ENCODE measurements around the gene HS6ST2. TPM values are rescaled to one million over a fixed set of nuclear protein-coding genes. Genes with fewer than 3 reads are reported as not detected.

The HS6ST2 gene
- total and polyA plus RNA-seq, 9 of the 15 experiments (the other 6 are each of a cell fraction or from before 2014, with no cell fraction given), result not detected

DNA sequence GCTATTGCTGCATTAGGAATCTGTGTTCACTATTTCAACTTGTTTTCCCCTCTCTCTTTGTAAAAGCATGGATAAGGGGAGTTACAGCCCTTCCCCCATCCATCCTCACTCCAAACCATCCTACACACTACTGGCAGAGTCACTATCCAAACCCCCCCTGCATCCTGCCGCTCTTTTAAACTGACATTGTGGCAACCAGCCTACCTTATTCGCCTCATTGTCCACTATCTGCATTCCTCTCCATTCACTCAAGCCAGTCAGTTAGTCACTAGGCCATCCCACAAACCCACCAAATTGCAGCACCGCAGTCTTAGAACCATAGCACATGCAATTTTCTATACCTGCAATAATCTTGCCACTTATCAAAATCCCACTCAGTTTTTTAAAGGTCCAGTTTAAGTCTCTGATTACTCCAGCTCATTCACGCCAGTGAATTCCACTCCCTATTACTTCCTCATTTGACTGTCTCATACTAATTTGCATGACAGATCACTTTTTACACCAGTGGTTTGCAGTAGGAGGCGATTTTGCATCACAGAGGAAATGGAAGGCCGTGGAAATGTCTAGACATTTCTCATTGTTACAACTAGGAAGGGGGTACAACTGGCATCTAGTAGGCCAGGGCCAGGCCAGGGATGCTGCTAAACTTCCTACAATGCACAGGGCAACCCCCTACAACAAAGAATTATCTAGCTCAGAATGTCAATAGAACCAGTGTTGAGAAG lies 181.8 kb downstream of the HS6ST2 start (continued):
- TF ChIP-seq U2AF2 (optimal IDR thresholded peaks at IDR 0.05; ENCODE audit: low read depth, low read length) (no peak), MAFG (tag; conservative IDR thresholded peaks at IDR 0.05) (no peak), NEUROD1 (IDR thresholded peaks at IDR 0.05; ENCODE audit: borderline replicate concordance, low read depth, low read length, partially characterized antibody) (no peak), ETV5 (CRISPR knock-in tag; IDR thresholded peaks at IDR 0.05; ENCODE audit: low read depth) (no peak)
- TF ChIP-seq, protein P1, sequence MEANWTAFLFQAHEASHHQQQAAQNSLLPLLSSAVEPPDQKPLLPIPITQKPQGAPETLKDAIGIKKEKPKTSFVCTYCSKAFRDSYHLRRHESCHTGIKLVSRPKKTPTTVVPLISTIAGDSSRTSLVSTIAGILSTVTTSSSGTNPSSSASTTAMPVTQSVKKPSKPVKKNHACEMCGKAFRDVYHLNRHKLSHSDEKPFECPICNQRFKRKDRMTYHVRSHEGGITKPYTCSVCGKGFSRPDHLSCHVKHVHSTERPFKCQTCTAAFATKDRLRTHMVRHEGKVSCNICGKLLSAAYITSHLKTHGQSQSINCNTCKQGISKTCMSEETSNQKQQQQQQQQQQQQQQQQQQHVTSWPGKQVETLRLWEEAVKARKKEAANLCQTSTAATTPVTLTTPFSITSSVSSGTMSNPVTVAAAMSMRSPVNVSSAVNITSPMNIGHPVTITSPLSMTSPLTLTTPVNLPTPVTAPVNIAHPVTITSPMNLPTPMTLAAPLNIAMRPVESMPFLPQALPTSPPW (CRISPR knock-in tag; IDR thresholded peaks at IDR 0.05), result no peak

DNA sequence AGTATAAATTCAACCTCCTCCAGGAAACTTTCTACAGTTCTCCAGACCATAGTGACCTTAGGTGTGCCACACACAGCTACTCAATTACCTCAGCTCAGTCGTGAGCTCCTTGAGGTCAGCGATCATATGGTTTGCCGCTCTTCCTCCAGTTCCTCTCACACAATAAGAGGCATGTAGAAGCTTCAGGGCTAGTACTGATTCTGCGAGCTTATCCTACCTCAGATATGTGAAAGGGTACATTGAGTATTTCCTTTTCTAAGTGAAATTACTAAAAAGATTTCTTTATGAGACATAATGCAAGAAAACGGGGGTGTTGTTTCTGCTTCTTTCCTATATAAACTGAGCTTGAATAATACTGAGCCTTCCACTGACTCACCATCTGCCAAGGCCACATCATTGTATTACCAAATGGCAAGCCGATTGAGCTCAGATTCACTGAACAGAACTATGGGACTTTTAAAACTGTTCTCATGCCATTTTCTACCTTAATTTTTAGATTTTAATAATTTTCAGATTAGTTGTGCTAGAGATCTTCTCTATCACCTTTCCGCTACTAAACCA lies 183.1 kb downstream of the HS6ST2 start:
- DNase-seq (ENCODE audit: extremely low read depth in 1 of 4, low spot score in 3 of 4) (no peak), FAIRE-seq (no peak), ATAC-seq (no peak)
- no TSS peak for BruUV-seq (replicated peaks)
- CTCF ChIA-PET (ENCODE audit: low intra/inter-chr PET ratio), result no interaction called here
- Histone ChIP-seq H2AFZ (ENCODE audit: low read depth, low read length) (no peak overlapping the region), H3K4me1 (replicated peaks in 1 of 2; ENCODE audit: control insufficient read depth in 2 of 2, insufficient read depth in 2 of 2, low read length in 2 of 2) (no peaks in the 10 kb centered on the region), H4K20me1 (replicated peaks; ENCODE audit: control insufficient read depth, insufficient read depth, low read length) (no peaks in the 10 kb centered on the region), H3K36me3 (ENCODE audit: control insufficient read depth, insufficient read depth, low read length) (no peaks in the 10 kb centered on the region), H3K4me2 (ENCODE audit: insufficient read depth, low read length) (no peak overlapping the region), H3K79me2 (ENCODE audit: control insufficient read depth, insufficient read depth, low read length) (no peaks in the 10 kb centered on the region), H3K4me3 (no peak overlapping the region), H3K27ac (ENCODE audit: extremely low read depth, low read depth, low read length) (no peak overlapping the region), H3K9me1 (ENCODE audit: control insufficient read depth, insufficient read depth, low read length) (no peaks in the 10 kb centered on the region), H3K9ac (ENCODE audit: insufficient read depth in 1 of 2, low read depth in 2 of 2, low read length in 2 of 2) (no peak overlapping the region), H3K9me3 (replicated peaks; ENCODE audit: control insufficient read depth, insufficient read depth, low read depth, low read length) (no peaks in the 10 kb centered on the region), H3K27me3 (ENCODE audit: control insufficient read depth in 2 of 2, insufficient read depth in 2 of 2, low read length in 2 of 2) (no peaks in the 10 kb centered on the region)
- in situ Hi-C loops (cut with MboI), result no loop called here
- WGBS (ENCODE audit: insufficient coverage, low coverage, missing lambda C conversion rate), result 3% methylated on average over 7 of the region's 7 CpGs
- intact Hi-C loops (cut with micrococcal nuclease), result no loop called here
- no peak for TF ChIP-seq ZNF785 (CRISPR knock-in tag; IDR thresholded peaks at IDR 0.05)
- POLR2A ChIA-PET, result interaction anchor here (0.8 kb wide), 1 partner anchor 21 kb away, joined by 3 read pairs; no protein-coding TSS in a partner anchor

Data from K562 (cell line).